Transverse colon (tissue), 4 donors: ENCODE results near the gene PEAR1. TPM values are rescaled to one million over a fixed set of nuclear protein-coding genes. Genes with fewer than 3 reads are reported as not detected.

ENCODE experiments used
- DNase-seq: peaks from one replicate; pipeline ENCODE4 v3.0.0-alpha.2; 2019
- H3K27ac ChIP-seq, 4 donors: fragments of 200-600 bp; sonication (generic); 2 replicates each; pipeline ENCODE4 v1.5.1; 2016 to 2018; ENCODE audit warnings: inconsistent platforms in 4 of 4
- H3K27me3 ChIP-seq: fragments of 200-600 bp; sonication (generic); 2 replicates; pipeline ENCODE4 v1.5.1; 2017; ENCODE audit warnings: inconsistent platforms
- H3K36me3 ChIP-seq, 4 donors: fragments of 200-600 bp; sonication (generic); 2 replicates each; pipeline ENCODE4 v1.5.1; 2017 to 2019; ENCODE audit warnings: inconsistent platforms in 4 of 4
- H3K4me1 ChIP-seq, 4 donors: fragments of 200-600 bp; sonication (generic); 2 replicates each; pipeline ENCODE4 v1.5.1; 2017 to 2020; ENCODE audit warnings: inconsistent platforms in 4 of 4
- H3K4me3 ChIP-seq, 4 donors: fragments of 200-600 bp; sonication (generic); 1 replicate in 1 of 4; 2 replicates in 3 of 4; pipeline versions ENCODE4 v1.5.1 to v1.6.1; 2017 to 2019; ENCODE audit warnings: inconsistent platforms in 4 of 4
- H3K9me3 ChIP-seq, 2 donors: fragments of 200-600 bp; sonication (generic); 2 replicates each; pipeline ENCODE4 v1.5.1; 2017 to 2019; ENCODE audit warnings: inconsistent platforms in 2 of 2
- EP300 ChIP-seq: sonication (generic); formaldehyde crosslinking; IDR thresholded peaks from one replicate; pipeline ENCODE4 v1.6.1; 2017; ENCODE audit warnings: antibody characterized with exemption, low read depth
- POLR2A ChIP-seq: fragments of 450-650 bp; IDR thresholded peaks from one replicate; pipeline ENCODE4 v1.6.1; 2016; ENCODE audit warnings: antibody characterized with exemption, mild to moderate bottlenecking, moderate library complexity
- POLR2AphosphoS5 ChIP-seq, 3 donors: sonication (generic); formaldehyde crosslinking; IDR thresholded peaks; one replicate each; pipeline ENCODE4 v1.6.1; 2016; ENCODE audit warnings: antibody characterized with exemption in 3 of 3
- WGBS, 2 donors: methylation state at CpG; one replicate each; pipeline ENCODE4 v1.1.5; 2018; ENCODE audit warnings: low coverage in 1 of 2; 5-methylcytosine and 5-hydroxymethylcytosine counted together
- in situ Hi-C, 4 donors: fragments of 200-750 bp; cut with MboI; loops; one replicate each; pipeline versions ENCODE4 v1.15.0 to v1.15.1; 2017; ENCODE audit warnings: low sequenced_read_pairs in 3 of 4, low pct_ligation_motif_present in 1 of 4, low pct_unique_long_range_greater_than_20kb in 1 of 4
- intact Hi-C: fragments of 100-400 bp; cut with DNase I; formaldehyde crosslinking; loops from one replicate; pipeline ENCODE4 v1.15.1; 2023; ENCODE audit warnings: low total_unique reads
- total RNA-seq, 4 donors: library from RNA; depleted of rRNA; stranded (reverse); fragments of >200 nt; gene quantifications; one replicate each; pipeline ENCODE4 v1.1.0, GENCODE V29; 2016
- TF ChIP-seq, protein P1 (sequence below), 5 experiments: fragments of 200-600 bp in 3 of 5; fragments of 450-650 bp in 2 of 5; sonication (generic) in 3 of 5; IDR thresholded peaks; 1 replicate in 2 of 5; 2 replicates in 3 of 5; pipeline ENCODE4 v1.5.1; 2016 to 2017; ENCODE audit warnings: antibody characterized with exemption in 5 of 5, inconsistent platforms in 3 of 5, mild to moderate bottlenecking in 2 of 5, moderate library complexity in 1 of 5

The PEAR1 gene
- total RNA-seq, 4 donors from 2014 or later = 1.8 to 5.6 (median 3.7) TPM

DNA sequence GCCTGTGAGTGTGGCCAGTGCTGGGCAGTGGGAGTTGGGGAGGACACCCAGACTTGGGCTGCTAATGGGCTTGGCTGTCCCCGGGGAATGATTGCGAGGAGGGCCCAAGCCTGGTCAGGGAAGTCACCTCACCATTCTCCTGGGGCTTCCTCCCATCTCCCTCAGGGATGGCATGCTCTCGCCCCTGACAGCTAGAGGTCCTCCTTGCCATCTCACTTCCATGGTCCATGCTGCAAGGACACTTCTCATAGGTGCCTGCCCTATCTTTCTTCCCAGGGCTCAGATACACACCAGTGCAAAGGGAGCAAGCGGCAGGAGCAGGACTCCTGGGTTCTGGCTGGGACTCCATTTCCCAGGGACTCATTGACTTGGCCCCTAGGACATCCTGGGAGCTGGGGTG lies 28.7 kb upstream of the PEAR1 start:
- DNase-seq = no peak
- 85% methylated on average over 4 of the region's 4 CpGs; no CpG with 5 or more reads in 1 of the 2 donors for WGBS, 2 donors
- Histone ChIP-seq H3K27ac (no peak overlapping the region), H3K4me1 (peaks cover 6 to 15% (median 14%) of the 10 kb centered on the region in 4 donors), H3K4me3 (no peak overlapping the region), H3K9me3 (no peaks in the 10 kb centered on the region), H3K27me3 (peaks cover 55% of the 10 kb centered on the region), H3K36me3 (no peaks in the 10 kb centered on the region)
- intact Hi-C loops = no loop called here
- TF ChIP-seq, protein P1, sequence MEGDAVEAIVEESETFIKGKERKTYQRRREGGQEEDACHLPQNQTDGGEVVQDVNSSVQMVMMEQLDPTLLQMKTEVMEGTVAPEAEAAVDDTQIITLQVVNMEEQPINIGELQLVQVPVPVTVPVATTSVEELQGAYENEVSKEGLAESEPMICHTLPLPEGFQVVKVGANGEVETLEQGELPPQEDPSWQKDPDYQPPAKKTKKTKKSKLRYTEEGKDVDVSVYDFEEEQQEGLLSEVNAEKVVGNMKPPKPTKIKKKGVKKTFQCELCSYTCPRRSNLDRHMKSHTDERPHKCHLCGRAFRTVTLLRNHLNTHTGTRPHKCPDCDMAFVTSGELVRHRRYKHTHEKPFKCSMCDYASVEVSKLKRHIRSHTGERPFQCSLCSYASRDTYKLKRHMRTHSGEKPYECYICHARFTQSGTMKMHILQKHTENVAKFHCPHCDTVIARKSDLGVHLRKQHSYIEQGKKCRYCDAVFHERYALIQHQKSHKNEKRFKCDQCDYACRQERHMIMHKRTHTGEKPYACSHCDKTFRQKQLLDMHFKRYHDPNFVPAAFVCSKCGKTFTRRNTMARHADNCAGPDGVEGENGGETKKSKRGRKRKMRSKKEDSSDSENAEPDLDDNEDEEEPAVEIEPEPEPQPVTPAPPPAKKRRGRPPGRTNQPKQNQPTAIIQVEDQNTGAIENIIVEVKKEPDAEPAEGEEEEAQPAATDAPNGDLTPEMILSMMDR (IDR thresholded peaks at IDR 0.05) = no peak
- TF ChIP-seq POLR2AphosphoS5 (IDR thresholded peaks at IDR 0.05) = no peak
- TF ChIP-seq POLR2A = no peak
- TF ChIP-seq EP300 = no peak
- in situ Hi-C loops = loop anchor here in 3 of 4 donors (10.0 to 25.0 kb wide), 2 partner anchors 160 to 177 kb away; partner anchors contain the start of genes NES (in 2 of the 3) and CRABP2 (in 1 of the 3)

DNA sequence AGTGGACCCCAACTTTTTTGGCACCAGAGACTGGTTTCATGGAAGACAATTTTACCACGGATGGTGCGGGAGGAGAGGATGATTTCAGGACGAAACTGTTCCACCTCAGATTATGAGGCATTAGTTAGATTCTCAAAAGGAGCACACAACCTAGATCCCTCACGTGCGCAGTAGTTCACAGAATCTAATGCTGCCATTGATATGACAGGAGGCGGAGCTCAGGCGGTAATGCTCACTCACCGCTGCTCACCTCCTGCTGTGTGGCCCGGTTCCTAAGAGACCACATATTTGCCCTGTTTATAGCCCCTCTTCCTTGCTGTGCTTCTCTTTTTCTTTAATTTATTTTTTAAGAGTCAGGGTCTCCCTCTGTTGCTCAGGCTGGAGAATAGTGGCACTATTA lies 28.3 kb upstream of the PEAR1 start:
- 73 to 85% methylated on average over 4 to 9 of the region's 9 CpGs for WGBS, 2 donors
- H3K27me3 ChIP-seq = peaks cover 50% of the 10 kb centered on the region
- TF ChIP-seq POLR2A = no peak
- TF ChIP-seq POLR2AphosphoS5 (IDR thresholded peaks at IDR 0.05) = no peak
- no peak for TF ChIP-seq EP300
- TF ChIP-seq, protein P1 (IDR thresholded peaks at IDR 0.05) = no peak
- H3K4me1 ChIP-seq = peaks cover 3 to 11% (median 9%) of the 10 kb centered on the region in 4 donors
- H3K4me3 ChIP-seq = no peak overlapping the region
- H3K36me3 ChIP-seq = no peaks in the 10 kb centered on the region
- no peak overlapping the region for H3K27ac ChIP-seq
- H3K9me3 ChIP-seq = no peaks in the 10 kb centered on the region
- intact Hi-C loops (no loop called here), in situ Hi-C loops (loop anchor here in 3 of 4 donors (10.0 to 25.0 kb wide), 2 partner anchors 160 to 178 kb away; partner anchors contain the start of genes NES (in 2 of the 3) and CRABP2 (in 1 of the 3))
- no peak for DNase-seq

DNA sequence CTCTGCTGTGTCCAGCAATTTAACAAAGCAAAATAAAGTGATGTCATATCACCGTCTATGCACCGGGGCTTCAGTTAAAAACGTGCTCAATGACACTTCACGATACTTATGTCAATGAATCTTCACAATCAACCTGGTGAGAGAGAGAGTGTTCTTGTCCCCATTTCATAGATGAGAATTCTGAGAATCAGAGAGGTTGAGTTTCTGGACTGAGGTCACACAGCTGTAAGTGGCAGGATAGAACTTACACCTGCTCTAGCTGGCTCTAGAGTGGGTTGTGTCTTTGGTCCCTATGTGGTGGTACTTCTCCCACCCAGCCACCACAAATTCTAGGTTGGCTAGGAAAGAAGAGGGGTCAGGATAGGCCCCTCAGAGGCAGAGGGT lies 27.7 kb upstream of the PEAR1 start:
- no peaks in the 10 kb centered on the region for H3K9me3 ChIP-seq
- no peak overlapping the region for H3K4me3 ChIP-seq
- peaks cover 0 to 5% (median 3%) of the 10 kb centered on the region in 4 donors for H3K4me1 ChIP-seq
- peaks cover 44% of the 10 kb centered on the region for H3K27me3 ChIP-seq
- 75% methylated on average over 4 of the region's 4 CpGs; no CpG with 5 or more reads in 1 of the 2 donors for WGBS, 2 donors
- H3K36me3 ChIP-seq = no peaks in the 10 kb centered on the region
- H3K27ac ChIP-seq = no peak overlapping the region
- TF ChIP-seq, protein P1 (IDR thresholded peaks at IDR 0.05) = no peak
- no peak for TF ChIP-seq POLR2AphosphoS5 (IDR thresholded peaks at IDR 0.05)
- no peak for TF ChIP-seq POLR2A
- no peak for TF ChIP-seq EP300
- in situ Hi-C loops = loop anchor here in 3 of 4 donors (10.0 to 25.0 kb wide), 2 partner anchors 161 to 179 kb away; partner anchors contain the start of genes NES (in 2 of the 3) and CRABP2 (in 1 of the 3)
- intact Hi-C loops = no loop called here
- no peak for DNase-seq

DNA sequence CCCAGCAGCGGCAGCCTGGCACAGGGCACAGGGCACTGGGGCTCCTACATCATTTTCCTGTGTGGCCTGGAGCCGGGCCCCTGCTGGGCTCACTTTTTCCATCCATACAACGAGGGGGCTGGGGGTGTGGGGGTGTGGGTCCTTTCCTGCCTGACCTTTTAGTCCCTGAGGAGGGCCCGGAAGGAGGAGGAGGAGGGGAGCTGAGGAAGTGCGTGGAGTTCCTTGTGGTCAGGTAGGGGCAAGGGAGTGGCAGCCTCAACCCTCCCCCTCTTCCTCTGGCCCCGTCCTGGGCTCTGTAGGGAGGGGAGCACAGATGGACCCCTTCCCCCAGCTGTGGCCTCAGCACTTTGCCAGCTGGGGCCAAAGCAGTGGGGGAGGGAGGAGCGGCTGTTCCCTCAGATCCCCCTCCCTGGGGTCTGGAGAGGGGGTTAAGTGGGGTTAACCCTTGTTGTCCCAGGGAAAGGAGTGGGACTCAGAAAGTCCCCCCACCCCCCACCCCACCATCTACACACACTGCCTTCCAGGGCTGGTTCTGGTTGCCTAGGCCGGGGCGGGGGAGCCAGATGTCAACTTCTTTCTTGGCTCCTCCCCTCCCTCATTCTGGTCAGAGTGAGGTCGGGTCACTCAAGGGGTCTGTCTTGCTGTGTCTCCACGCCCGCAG lies 27.1 kb upstream of the PEAR1 start:
- TF ChIP-seq POLR2A = no peak
- TF ChIP-seq POLR2AphosphoS5 (IDR thresholded peaks at IDR 0.05) = no peak
- Histone ChIP-seq H3K9me3 (no peaks in the 10 kb centered on the region), H3K27me3 (peaks cover 39% of the 10 kb centered on the region), H3K27ac (no peak overlapping the region), H3K36me3 (no peaks in the 10 kb centered on the region), H3K4me1 (no peaks in the 10 kb centered on the region), H3K4me3 (no peak overlapping the region)
- WGBS, 2 donors = 61% methylated on average over 12 of the region's 12 CpGs; no CpG with 5 or more reads in 1 of the 2 donors
- intact Hi-C loops = no loop called here
- DNase-seq = no peak
- in situ Hi-C loops = loop anchor here in 3 of 4 donors (10.0 to 25.0 kb wide), 2 partner anchors 162 to 179 kb away; partner anchors contain the start of genes NES (in 2 of the 3) and CRABP2 (in 1 of the 3)
